Activated CD4-positive, alpha-beta T cell treated with anti-CD3 and anti-CD28 coated beads, Interleukin-2, amount 50 U/mL, for 16 hours (primary cell): ENCODE measurements around the gene MYLK.

Experiments
- DNase-seq: peaks from one replicate; pipeline ENCODE4 v3.0.0-alpha.2; 2020

Gene MYLK

GRCh38 chr3:123766193-123767008 is 117.7 kb downstream of the MYLK start:
- DNase-seq = no peak

GRCh38 chr3:123765475-123766128 is 118.5 kb downstream of the MYLK start:
- no peak for DNase-seq

DNA sequence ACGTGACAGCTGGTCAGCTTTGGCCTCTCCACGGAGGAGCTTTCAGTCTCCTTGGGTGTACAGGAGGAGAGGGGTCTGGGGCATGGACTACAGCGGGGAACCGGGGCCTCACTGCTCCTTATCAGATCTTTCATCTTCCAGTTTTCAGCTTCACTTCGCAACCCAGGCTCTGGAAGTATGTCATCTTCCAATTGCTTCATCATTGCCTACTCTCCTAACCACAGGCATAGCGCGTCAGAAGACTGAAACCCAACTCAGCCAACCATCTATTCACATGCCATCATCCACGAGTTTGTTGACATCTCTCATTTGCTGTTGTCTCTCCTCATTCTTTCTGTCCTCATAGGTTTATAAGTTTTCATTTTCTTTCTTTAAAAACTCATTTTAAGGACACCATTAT is 119.5 kb downstream of the MYLK start:
- DNase-seq = no peak

DNA sequence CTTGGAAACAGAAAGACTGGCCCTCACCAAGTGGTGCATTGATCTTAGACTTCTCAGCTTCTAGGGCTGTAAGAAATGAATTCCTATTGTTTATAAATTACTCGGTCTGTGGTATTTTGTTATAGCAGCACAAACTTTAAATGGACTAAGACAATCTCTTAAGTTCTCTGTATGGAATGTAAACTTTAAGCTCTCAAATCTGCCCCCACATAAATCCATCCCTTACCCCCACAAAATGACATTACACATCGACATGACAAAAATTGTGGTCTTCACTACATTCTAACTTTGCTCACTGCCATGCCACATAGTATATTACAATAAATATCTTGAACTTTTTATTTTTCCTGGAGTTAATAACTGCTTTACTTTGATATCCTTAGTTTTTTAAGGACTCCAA is 121.3 kb downstream of the MYLK start:
- DNase-seq = no peak

DNA sequence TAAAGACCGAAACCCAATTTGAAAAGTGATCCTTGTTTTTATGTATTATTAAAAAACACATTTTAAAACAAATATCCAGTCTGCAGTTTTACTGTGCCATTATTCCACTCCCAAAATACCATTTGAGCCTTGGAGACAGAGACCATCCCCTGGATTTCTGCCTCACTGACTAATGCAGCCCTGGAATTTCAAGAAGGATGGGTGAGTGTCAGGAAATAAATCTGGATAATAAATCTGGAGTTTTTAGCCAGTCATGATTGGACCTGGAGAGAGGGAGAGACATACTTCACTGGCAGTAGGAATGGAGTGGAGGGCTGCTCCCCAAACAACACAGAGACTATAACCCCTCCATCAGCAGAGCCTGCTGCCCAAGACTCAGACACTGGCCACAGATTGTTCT is 123.3 kb downstream of the MYLK start:
- DNase-seq = no peak

DNA sequence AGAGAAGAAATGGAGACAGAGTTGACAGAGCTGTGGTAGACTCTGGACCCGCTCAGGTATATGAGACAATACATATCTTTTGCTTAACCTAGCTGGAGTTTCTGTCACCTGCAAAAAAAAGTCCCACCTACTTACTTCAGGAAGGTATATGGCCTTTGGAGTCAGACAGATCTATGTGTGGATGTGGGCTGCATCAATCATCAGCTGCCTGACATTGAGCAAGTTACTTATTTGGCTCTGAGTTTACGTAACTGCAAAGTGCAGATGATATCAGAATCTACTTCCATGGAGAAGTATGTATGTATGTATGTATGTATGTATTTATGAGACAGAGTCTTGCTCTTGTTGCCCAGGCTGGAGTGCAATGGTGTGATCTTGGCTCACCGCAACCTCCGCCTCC is 124.3 kb downstream of the MYLK start:
- DNase-seq = no peak

GRCh38 chr3:123759311-123759710 is 124.8 kb downstream of the MYLK start:
- no peak for DNase-seq

DNA sequence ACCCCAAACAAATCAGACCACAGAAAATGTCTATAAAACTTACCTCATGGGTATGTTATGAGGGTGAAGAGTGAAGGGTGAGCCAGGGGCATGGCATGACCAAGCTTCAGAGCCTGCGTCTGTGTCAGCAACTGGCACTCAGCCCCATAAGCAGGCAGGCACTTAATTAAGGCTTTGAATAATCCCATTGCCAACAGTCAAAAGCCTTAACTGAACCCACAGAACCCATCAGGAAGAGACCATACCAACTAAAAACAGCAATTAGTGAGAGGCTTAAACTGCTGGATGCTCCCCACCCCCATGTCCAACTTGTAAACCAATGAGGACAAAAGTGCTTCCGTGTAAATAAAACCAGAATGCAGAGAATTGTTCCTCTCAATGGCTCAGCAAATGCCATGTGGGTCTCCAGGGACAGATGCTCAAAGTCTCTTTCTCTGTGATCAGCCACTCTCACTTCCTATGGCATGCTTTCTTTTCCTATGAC is 126.0 kb downstream of the MYLK start:
- no peak for DNase-seq

DNA sequence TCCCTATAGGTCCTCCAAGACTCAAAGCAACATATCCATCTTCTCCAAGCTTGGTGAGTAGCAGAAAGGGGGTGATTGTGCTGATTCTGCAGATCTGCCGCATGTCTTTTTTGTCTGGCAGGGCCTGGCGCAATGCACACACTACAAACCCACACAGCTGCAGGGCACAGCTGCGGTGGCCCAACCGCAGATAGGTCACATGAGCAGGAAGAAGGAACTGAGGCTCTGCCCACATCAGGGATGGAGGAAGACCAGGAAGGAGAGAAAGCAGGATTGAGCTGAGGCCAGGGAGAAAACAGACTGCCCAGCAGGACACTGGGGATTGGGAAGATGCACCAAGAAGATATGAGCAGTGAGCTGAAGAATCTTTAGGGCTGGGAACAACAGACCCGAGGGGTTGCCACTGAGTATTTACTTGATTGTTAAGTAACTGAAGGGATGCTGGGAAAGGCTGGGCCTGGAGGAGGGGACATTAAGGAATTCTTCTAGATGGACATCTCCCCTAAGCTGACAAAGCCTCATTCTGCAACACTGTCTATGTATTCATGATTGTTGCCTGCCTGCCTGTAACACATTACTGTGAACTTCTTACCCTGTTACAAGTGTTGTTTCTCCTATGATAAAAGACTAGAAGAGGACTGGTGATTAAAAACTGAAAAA is 126.7 kb downstream of the MYLK start:
- peak; percentile 12 for DNase-seq

DNA sequence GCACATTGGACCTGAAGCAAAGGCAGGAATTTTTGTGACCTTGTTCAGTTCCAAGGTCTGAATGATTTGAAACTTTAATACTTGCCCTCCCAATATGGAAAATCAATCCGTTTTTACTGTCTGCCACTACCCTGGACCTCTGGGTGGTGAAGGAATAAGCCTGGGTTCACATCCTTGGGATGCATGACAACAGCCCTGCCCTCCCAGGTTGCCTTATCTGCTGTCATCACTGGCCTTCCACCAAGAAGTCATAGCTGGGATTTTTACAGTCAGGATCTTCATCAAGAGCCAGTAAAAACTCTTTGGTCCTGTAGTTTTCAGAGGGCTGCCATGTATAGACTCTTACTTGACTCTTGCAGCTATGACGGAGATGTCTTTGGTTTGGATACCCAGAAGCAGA is 128.6 kb downstream of the MYLK start:
- no peak for DNase-seq

- no peak for DNase-seq
These were observed 129.0 kb downstream of the MYLK start for GRCh38 chr3:123755085-123755484.

GRCh38 chr3:123753286-123753685 is 130.8 kb downstream of the MYLK start:
- no peak for DNase-seq

DNA sequence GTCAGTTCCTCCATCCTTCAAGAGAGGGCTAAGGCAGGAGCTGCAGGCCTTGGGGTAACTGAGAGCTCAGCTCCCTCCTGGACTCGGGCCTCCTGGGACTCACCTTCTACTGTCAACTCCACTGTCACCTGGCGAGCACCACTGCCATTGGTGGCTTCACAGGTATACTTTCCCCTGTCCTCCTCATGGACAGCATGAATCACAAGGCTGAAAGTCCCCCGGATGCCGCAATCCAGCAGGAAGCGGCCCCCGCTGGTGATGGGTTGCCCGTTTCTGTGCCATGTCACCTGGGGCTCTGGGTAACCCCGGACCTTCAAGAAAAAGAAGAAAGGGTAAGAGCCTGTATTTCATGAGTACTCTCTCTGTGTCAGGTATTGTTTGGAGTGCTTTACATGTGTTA is 131.9 kb downstream of the MYLK start:
- DNase-seq = no peak

DNA sequence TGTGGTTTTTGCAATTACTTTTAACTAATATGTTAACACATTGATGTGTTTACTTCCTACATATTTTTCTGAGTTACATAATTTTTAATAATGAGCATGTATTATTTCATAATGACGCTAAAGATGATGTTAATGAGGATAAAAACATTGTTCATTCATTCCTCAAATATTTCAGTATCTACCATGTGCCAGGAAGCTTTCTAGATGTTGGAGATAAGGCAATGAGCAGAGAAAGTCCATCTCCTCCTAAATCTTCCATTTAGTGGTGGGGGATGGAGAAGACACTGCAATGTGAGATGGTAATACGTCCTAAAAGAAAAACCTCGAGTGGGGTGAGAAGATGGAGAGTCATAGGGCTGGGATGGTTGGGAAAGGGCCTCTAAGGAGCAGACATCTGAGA is 132.7 kb downstream of the MYLK start:
- DNase-seq = no peak

GRCh38 chr3:123750659-123751420 is 133.3 kb downstream of the MYLK start:
- DNase-seq = no peak

- DNase-seq = no peak
These were observed 133.9 kb downstream of the MYLK start for GRCh38 chr3:123750209-123750608.

- DNase-seq = no peak
These were observed 134.4 kb downstream of the MYLK start for GRCh38 chr3:123749711-123750110.

GRCh38 chr3:123745184-123745855 is 138.8 kb downstream of the MYLK start:
- DNase-seq = no peak

- DNase-seq = no peak
These were observed 140.1 kb downstream of the MYLK start for GRCh38 chr3:123744064-123744463.

DNA sequence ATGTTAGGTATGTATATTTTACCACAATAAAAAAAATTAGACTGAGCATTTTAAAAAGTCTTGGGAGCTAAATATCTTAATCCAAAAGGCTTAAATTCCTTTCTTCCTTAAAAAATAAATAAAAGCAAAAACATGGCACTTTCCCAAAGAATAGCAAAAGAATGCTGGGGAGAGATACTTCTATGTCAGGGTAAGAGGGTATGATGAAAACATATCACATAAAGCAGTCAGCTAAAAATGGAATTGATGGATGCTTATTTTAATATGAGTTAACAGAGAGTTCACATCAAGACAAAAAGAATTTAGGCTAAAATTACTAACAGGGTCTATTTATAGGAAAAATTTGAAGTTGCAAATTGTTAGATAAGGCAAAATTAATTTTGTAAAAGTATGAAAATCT is 141.0 kb downstream of the MYLK start:
- no peak for DNase-seq

- no peak for DNase-seq
These were observed 143.1 kb downstream of the MYLK start for GRCh38 chr3:123741041-123741511.

DNA sequence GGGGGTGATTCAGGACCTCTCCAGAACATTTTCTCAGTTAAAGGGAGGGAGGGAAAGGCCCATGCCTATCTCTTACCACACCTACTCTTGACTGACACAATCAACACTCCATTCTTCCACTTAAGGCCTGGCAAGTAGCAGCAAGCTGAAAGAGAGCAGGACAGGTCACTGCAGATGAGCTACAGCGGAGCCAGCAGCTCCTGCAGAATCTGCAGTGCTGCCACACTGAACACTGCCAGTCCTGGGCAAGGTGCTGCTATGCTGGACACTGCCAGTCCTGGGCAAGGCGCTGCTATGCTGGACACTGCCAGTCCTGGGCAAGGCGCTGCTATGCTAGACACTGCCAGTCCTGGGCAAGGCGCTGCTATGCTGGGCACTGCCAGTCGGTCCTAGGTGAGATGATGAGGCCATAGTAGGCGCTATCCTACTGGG is 143.7 kb downstream of the MYLK start:
- no peak for DNase-seq
